ENCODE data around the gene THTPA.
A peak's percentile ranks its signal among the peaks of the same experiment; 100 is the strongest.

Gene THTPA

GRCh38 chr14:23555882-23556699 lies at the start of gene THTPA:
TSS of gene THTPA (plus strand) at chr14:23556271. CDS start at chr14:23556758, 487 bp downstream.
- DNase-seq, result peak; percentile 81

- DNase-seq, result peak; percentile 11
Measured at GRCh38 chr14:23512156-23512555, 43.9 kb upstream of the THTPA start.

- peak; percentile 87 for DNase-seq
Measured at GRCh38 chr14:23513005-23513817, 42.9 kb upstream of the THTPA start.

GRCh38 chr14:23513818-23514643 lies 42.0 kb upstream of the THTPA start:
- peak; percentile 99 for DNase-seq

- peak; percentile 96 for DNase-seq
Measured at GRCh38 chr14:23514644-23514957, 41.5 kb upstream of the THTPA start.

GRCh38 chr14:23517650-23518326 lies 38.3 kb upstream of the THTPA start:
- DNase-seq, result no peak

- peak; percentile 3 for DNase-seq
Measured at GRCh38 chr14:23518709-23519108, 37.4 kb upstream of the THTPA start.

GRCh38 chr14:23520899-23521533 lies 35.1 kb upstream of the THTPA start:
- DNase-seq, result no peak

- no peak for DNase-seq
Measured at GRCh38 chr14:23521785-23522640, 34.1 kb upstream of the THTPA start.

GRCh38 chr14:23522643-23523198 lies 33.4 kb upstream of the THTPA start:
- DNase-seq, result no peak

- DNase-seq, result no peak
Measured at GRCh38 chr14:23523229-23524016, 32.6 kb upstream of the THTPA start.

GRCh38 chr14:23524954-23525353 lies 31.1 kb upstream of the THTPA start:
- no peak for DNase-seq

GRCh38 chr14:23525611-23526010 lies 30.5 kb upstream of the THTPA start:
- no peak for DNase-seq

- no peak for DNase-seq
Measured at GRCh38 chr14:23528555-23528954, 27.5 kb upstream of the THTPA start.

GRCh38 chr14:23529016-23529415 lies 27.1 kb upstream of the THTPA start:
- no peak for DNase-seq

- no peak for DNase-seq
Measured at GRCh38 chr14:23530375-23531055, 25.6 kb upstream of the THTPA start.

GRCh38 chr14:23531391-23531790 lies 24.7 kb upstream of the THTPA start:
- no peak for DNase-seq

- DNase-seq, result no peak
Measured at GRCh38 chr14:23532658-23533057, 23.4 kb upstream of the THTPA start.
